Caco-2 (cell line): ENCODE results near the gene EIF4G2. TPM values are rescaled to one million over a fixed set of nuclear protein-coding genes. Genes with fewer than 3 reads are reported as not detected.

Experiments used
- BruUV-seq: library from RNA; stranded (reverse); fragments of 400-500 nt; replicated peaks from 2 replicates; lab custom pipeline; 2021; lab: Mats Ljungman, UMichigan
- CTCF ChIA-PET: fragments of 300-600 bp; sonication (Branson Sonifier 250); formaldehyde crosslinking; loops from one replicate; lab custom pipeline; 2022; ENCODE audit warnings: antibody characterized with exemption; lab: Charles Lee
- POLR2A ChIA-PET: fragments of 300-600 bp; sonication (Branson Sonifier 250); formaldehyde crosslinking; loops from one replicate; lab custom pipeline; 2022; ENCODE audit warnings: antibody characterized with exemption; lab: Charles Lee
- DNase-seq, 2 experiments: peaks; one replicate each; pipeline versions ENCODE4 v3.0.0 to v3.0.0-alpha.2; 2020 to 2022
- H3K27me3 ChIP-seq: replicated peaks from 2 replicates; pipeline ENCODE4 v1.6.0; 2011; ENCODE audit warnings: low read length; ENCODE audit not compliant: control insufficient read depth, insufficient read depth
- H3K36me3 ChIP-seq: 2 replicates; pipeline ENCODE4 v1.5.1; 2011; ENCODE audit warnings: low read length; ENCODE audit not compliant: control insufficient read depth, insufficient read depth
- H3K4me1 ChIP-seq: fragments of 250-450 bp; sonication (Bioruptor Pico); 2 replicates; pipeline ENCODE4 v1.5.1; 2020; ENCODE audit warnings: mild to moderate bottlenecking
- H3K4me3 ChIP-seq: 2 replicates; pipeline ENCODE4 v1.5.1; 2011; ENCODE audit warnings: low read depth, mild to moderate bottlenecking, control low read depth, low read length
- H3K9me3 ChIP-seq: fragments of 250-450 bp; sonication (Bioruptor Pico); 2 replicates; pipeline ENCODE4 v1.5.1; 2020; ENCODE audit warnings: mild to moderate bottlenecking, moderate library complexity
- H3K27ac Mint-ChIP-seq: one replicate; pipeline ENCODE4 v1.8.0; 2022; ENCODE audit warnings: mixed read lengths; ENCODE audit not compliant: unreplicated experiment
- H3K27me3 Mint-ChIP-seq: one replicate; pipeline ENCODE4 v1.8.0; 2022; ENCODE audit warnings: mixed read lengths; ENCODE audit not compliant: insufficient read depth, unreplicated experiment
- H3K36me3 Mint-ChIP-seq: one replicate; pipeline ENCODE4 v1.8.0; 2022; ENCODE audit warnings: mild to moderate bottlenecking, mixed read lengths; ENCODE audit not compliant: insufficient read depth, unreplicated experiment
- H3K4me1 Mint-ChIP-seq: one replicate; pipeline ENCODE4 v1.8.0; 2022; ENCODE audit warnings: low read depth, mixed read lengths; ENCODE audit not compliant: unreplicated experiment
- H3K4me3 Mint-ChIP-seq: one replicate; pipeline ENCODE4 v1.8.0; 2022; ENCODE audit warnings: mild to moderate bottlenecking, moderate library complexity, mixed read lengths; ENCODE audit not compliant: unreplicated experiment
- H3K9me3 Mint-ChIP-seq: one replicate; pipeline ENCODE4 v1.8.0; 2022; ENCODE audit warnings: mixed read lengths; ENCODE audit not compliant: unreplicated experiment
- CTCF ChIP-seq, 2 experiments: fragments of 200-600 bp in 1 of 2; IDR thresholded peaks; 1 replicate in 1 of 2; 2 replicates in 1 of 2; pipeline versions ENCODE4 v1.5.1 to v1.8.0; 2011 to 2022; ENCODE audit warnings: antibody characterized with exemption in 1 of 2, control low read depth in 1 of 2, inconsistent platforms in 1 of 2, low read depth in 1 of 2, low read length in 1 of 2, mild to moderate bottlenecking in 1 of 2, moderate library complexity in 1 of 2; ENCODE audit not compliant: insufficient read depth in 1 of 2, severe bottlenecking in 1 of 2, unreplicated experiment in 1 of 2
- intact Hi-C: fragments of 100-400 bp; cut with micrococcal nuclease; formaldehyde crosslinking; loops from one replicate; pipeline ENCODE4 v1.10.0; 2022; ENCODE audit not compliant: unreplicated experiment
- total RNA-seq: library from RNA; stranded (reverse); gene quantifications from 2 replicates; pipeline ENCODE4 v1.2.3, GENCODE V29; 2022

EIF4G2 gene
- total RNA-seq, 1 experiment from 2014 or later: 1,287 TPM

DNA sequence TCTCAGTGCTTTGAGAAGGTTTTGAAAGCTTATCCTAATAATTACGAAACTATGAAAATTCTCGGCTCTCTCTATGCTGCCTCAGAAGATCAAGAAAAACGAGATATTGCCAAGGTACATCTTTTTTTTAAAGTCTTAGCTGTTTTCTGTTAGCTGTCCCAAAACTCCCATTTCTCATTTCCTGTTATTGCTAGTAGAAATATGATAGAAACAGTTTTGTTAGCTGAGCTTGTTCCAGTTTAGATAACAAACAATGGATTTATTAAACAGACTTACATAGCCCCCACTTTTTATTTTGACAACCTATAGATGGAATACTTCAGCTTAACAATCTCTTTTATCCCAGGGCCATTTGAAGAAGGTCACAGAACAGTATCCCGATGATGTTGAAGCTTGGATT lies 45.0 kb downstream of the EIF4G2 start:
- H3K27me3 Mint-ChIP-seq: no peaks in the 10 kb centered on the region
- no peak overlapping the region for H3K27ac Mint-ChIP-seq
- no peaks in the 10 kb centered on the region for H3K4me1 Mint-ChIP-seq
- Histone ChIP-seq H3K27me3 (no peaks in the 10 kb centered on the region), H3K9me3 (no peaks in the 10 kb centered on the region), H3K4me1 (no peaks in the 10 kb centered on the region; the same call in 1 of the 2 replicates), H3K36me3 (no peaks in the 10 kb centered on the region; the same call in 1 of the 2 replicates), H3K4me3 (no peak overlapping the region)
- intact Hi-C loops: no loop called here
- H3K36me3 Mint-ChIP-seq: peaks cover 50% of the 10 kb centered on the region
- ChIA-PET POLR2A (interaction anchor here (0.5 kb wide), 1 partner anchor 13 kb away, joined by 3 read pairs; the partner anchor contains the start of gene CTR9), CTCF (interaction anchor here (0.7 kb wide), 1 partner anchor 29 kb away, joined by 3 read pairs; no protein-coding TSS in a partner anchor)
- no peaks in the 10 kb centered on the region for H3K9me3 Mint-ChIP-seq
- no peak for DNase-seq
- TF ChIP-seq CTCF (IDR thresholded peaks at IDR 0.05; ENCODE audit: insufficient read depth in 1 of 2, low read depth in 1 of 2, low read length in 1 of 2, severe bottlenecking in 1 of 2, unreplicated experiment in 1 of 2): no peak
- H3K4me3 Mint-ChIP-seq: no peak overlapping the region
- TSS peak; percentile 72 for BruUV-seq

DNA sequence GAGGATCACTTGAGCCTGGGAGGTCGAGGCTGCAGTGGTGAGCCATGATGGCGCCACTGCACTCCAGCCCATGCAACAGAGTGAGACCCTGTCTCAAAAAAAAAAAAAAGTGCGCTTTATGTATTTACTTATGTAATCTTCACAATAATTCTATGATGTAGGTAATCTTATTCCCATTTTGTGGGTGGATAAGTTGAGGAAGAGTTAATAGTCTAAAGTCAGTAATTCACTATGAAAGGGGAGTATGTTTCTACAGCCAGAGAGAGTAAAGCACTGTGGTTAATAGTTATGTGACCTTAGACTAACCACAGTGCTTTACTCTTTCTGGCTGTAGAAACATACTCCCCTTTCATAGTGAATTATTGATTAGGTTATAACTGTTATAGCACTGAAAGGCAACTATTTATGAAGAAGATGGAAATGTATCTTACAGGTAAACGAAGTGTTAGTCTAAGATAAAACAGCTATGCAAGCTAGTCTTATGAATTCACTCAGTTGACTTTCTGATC lies 45.8 kb downstream of the EIF4G2 start:
- no peak for DNase-seq
- Histone ChIP-seq H3K9me3 (no peaks in the 10 kb centered on the region), H3K4me3 (no peak overlapping the region), H3K27me3 (no peaks in the 10 kb centered on the region), H3K4me1 (no peaks in the 10 kb centered on the region; the same call in 1 of the 2 replicates), H3K36me3 (no peaks in the 10 kb centered on the region; the same call in 1 of the 2 replicates)
- intact Hi-C loops: no loop called here
- H3K4me3 Mint-ChIP-seq: no peak overlapping the region
- no peaks in the 10 kb centered on the region for H3K9me3 Mint-ChIP-seq
- no peak overlapping the region for H3K27ac Mint-ChIP-seq
- CTCF ChIA-PET: interaction anchor here (0.7 kb wide), 1 partner anchor 30 kb away, joined by 3 read pairs; no protein-coding TSS in a partner anchor
- H3K4me1 Mint-ChIP-seq: no peaks in the 10 kb centered on the region
- H3K27me3 Mint-ChIP-seq: no peaks in the 10 kb centered on the region
- H3K36me3 Mint-ChIP-seq: peaks cover 50% of the 10 kb centered on the region
- BruUV-seq: no TSS peak
- no peak for TF ChIP-seq CTCF (IDR thresholded peaks at IDR 0.05; ENCODE audit: insufficient read depth in 1 of 2, low read depth in 1 of 2, low read length in 1 of 2, severe bottlenecking in 1 of 2, unreplicated experiment in 1 of 2)
- POLR2A ChIA-PET: no interaction called here

DNA sequence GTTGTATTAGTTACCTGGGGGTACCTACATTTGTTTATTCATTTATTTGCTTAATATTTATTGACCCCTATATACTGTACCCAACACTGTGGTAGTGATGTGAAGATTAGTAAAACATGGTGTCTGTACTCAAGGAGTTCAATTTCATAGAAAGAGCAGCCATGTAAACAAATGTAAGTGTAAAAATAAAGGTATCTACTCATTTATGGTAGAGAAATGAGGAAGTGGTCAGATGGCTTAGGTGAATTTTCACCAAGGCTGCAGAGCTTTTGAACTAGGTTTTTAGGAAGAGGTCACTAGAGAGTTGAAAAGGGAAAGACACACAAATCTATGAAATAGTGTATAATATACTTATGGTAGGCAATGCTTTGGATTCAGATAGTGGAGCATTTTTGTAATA lies 46.5 kb downstream of the EIF4G2 start:
- H3K9me3 Mint-ChIP-seq: no peaks in the 10 kb centered on the region
- H3K27me3 Mint-ChIP-seq: no peaks in the 10 kb centered on the region
- peaks cover 50% of the 10 kb centered on the region for H3K36me3 Mint-ChIP-seq
- no TSS peak for BruUV-seq
- intact Hi-C loops: no loop called here
- H3K36me3 ChIP-seq: no peaks in the 10 kb centered on the region; the same call in 1 of the 2 replicates
- no peaks in the 10 kb centered on the region for H3K27me3 ChIP-seq
- no peaks in the 10 kb centered on the region; the same call in 1 of the 2 replicates for H3K4me1 ChIP-seq
- no peak for DNase-seq
- ChIA-PET CTCF (no interaction called here), POLR2A (no interaction called here)
- H3K4me3 ChIP-seq: no peak overlapping the region
- H3K4me1 Mint-ChIP-seq: no peaks in the 10 kb centered on the region
- TF ChIP-seq CTCF (IDR thresholded peaks at IDR 0.05; ENCODE audit: insufficient read depth in 1 of 2, low read depth in 1 of 2, low read length in 1 of 2, severe bottlenecking in 1 of 2, unreplicated experiment in 1 of 2): no peak
- H3K4me3 Mint-ChIP-seq: no peak overlapping the region
- no peaks in the 10 kb centered on the region for H3K9me3 ChIP-seq
- no peak overlapping the region for H3K27ac Mint-ChIP-seq
